A549 (cell line): ENCODE data around the gene DYRK3. TPM values are rescaled to one million over a fixed set of nuclear protein-coding genes. Genes with fewer than 3 reads are reported as not detected.

Source experiments
- ATAC-seq, 2 experiments: fragments of 200-7000 bp in 1 of 2; fragments of >200 bp in 1 of 2; cut with Nextera tagmentation in 1 of 2; cut with Tn5 transposase in 1 of 2; 3 replicates each; pipeline versions ENCODE4 v1.8.0 to v1.9.1; 2018 to 2020; ENCODE audit warnings: mild to moderate bottlenecking in 1 of 2, moderate library complexity in 1 of 2
- CTCF ChIA-PET: fragments of 300-600 bp; sonication (Branson Sonifier 250); formaldehyde crosslinking; extraction: SDS; loops from one replicate; lab custom pipeline; 2021; ENCODE audit warnings: antibody characterized with exemption, inconsistent platforms; lab: Yijun Ruan, JAX
- POLR2A ChIA-PET: fragments of 350-600 bp; formaldehyde crosslinking; extraction: SDS; loops from one replicate; lab custom pipeline; 2021; ENCODE audit warnings: antibody characterized with exemption, inconsistent platforms; lab: Yijun Ruan, JAX
- DNase-seq, 2 experiments: peaks; one replicate each; pipeline versions ENCODE4 v3.0.0 to v3.0.0-alpha.2; 2011 to 2016; ENCODE audit warnings: low read depth in 1 of 2, low spot score in 1 of 2
- FAIRE-seq: peaks from 2 replicates; lab custom pipeline; 2011; peaks lifted over from hg19 to GRCh38; lab: Jason Lieb, UNC
- H3K27ac ChIP-seq, 2 experiments: fragments of >200 bp; sonication (Bioruptor Twin); formaldehyde crosslinking; 3 replicates each; pipeline ENCODE4 v1.5.1; 2016 to 2017
- H3K4me1 ChIP-seq: fragments of >200 bp; sonication (Bioruptor Twin); formaldehyde crosslinking; 3 replicates; pipeline ENCODE4 v1.6.1; 2016
- H3K4me2 ChIP-seq: fragments of >200 bp; sonication (Bioruptor Twin); formaldehyde crosslinking; 3 replicates; pipeline ENCODE4 v1.6.1; 2016
- H3K4me3 ChIP-seq: fragments of >200 bp; sonication (Bioruptor Twin); formaldehyde crosslinking; 3 replicates; pipeline ENCODE4 v1.5.1; 2016
- H3K9me3 ChIP-seq: fragments of >200 bp; sonication (Bioruptor Twin); formaldehyde crosslinking; 3 replicates; pipeline ENCODE4 v1.6.1; 2016
- ATOH8 ChIP-seq: fragments of 250-450 bp; sonication (Bioruptor Pico); IDR thresholded peaks from 2 replicates; pipeline ENCODE4 v1.5.0; 2020; ENCODE audit warnings: low read depth, mild to moderate bottlenecking, moderate library complexity
- BHLHE40 ChIP-seq: IDR thresholded peaks from 2 replicates; pipeline ENCODE4 v1.6.1; 2012; ENCODE audit warnings: low read depth, low read length, inconsistent platforms
- CHD2 ChIP-seq: fragments of 150-350 bp; IDR thresholded peaks from 2 replicates; pipeline ENCODE4 v1.6.1; 2014; ENCODE audit warnings: low read length; ENCODE audit not compliant: partially characterized antibody
- E2F6 ChIP-seq: IDR thresholded peaks from 2 replicates; pipeline ENCODE4 v1.6.1; 2012; ENCODE audit warnings: low read depth, borderline replicate concordance
- EHF ChIP-seq: fragments of 250-450 bp; sonication (Bioruptor Pico); IDR thresholded peaks from 2 replicates; pipeline ENCODE4 v1.5.0; 2020; ENCODE audit warnings: mild to moderate bottlenecking
- EP300 ChIP-seq, 2 experiments: fragments of >200 bp; sonication (Bioruptor Twin); formaldehyde crosslinking; IDR thresholded peaks; 2 replicates in 1 of 2; 3 replicates in 1 of 2; pipeline ENCODE4 v1.6.1; 2016 to 2017
- HES2 ChIP-seq: fragments of >200 bp; sonication (Bioruptor Twin); formaldehyde crosslinking; IDR thresholded peaks from 2 replicates; pipeline ENCODE4 v1.6.1; 2016
- HOXB5 ChIP-seq: fragments of 250-450 bp; sonication (Bioruptor Pico); IDR thresholded peaks from 2 replicates; pipeline ENCODE4 v1.5.0; 2020; ENCODE audit warnings: mild to moderate bottlenecking, moderate library complexity
- JUN ChIP-seq, 2 experiments: fragments of >200 bp; sonication (Bioruptor Twin); formaldehyde crosslinking; IDR thresholded peaks; 2 replicates in 1 of 2; 3 replicates in 1 of 2; pipeline ENCODE4 v1.6.1; 2016 to 2017
- KDM1A ChIP-seq: fragments of 200-600 bp; sonication (generic); IDR thresholded peaks from 2 replicates; pipeline ENCODE4 v1.6.1; 2016; ENCODE audit warnings: low read depth, mild to moderate bottlenecking
- KDM5A ChIP-seq: fragments of 200-600 bp; sonication (generic); IDR thresholded peaks from 2 replicates; pipeline ENCODE4 v1.6.1; 2016; ENCODE audit warnings: antibody characterized with exemption, mild to moderate bottlenecking
- MAFK ChIP-seq: fragments of 450-650 bp; IDR thresholded peaks from 2 replicates; pipeline ENCODE4 v1.6.1; 2014; ENCODE audit not compliant: partially characterized antibody
- MAX ChIP-seq: IDR thresholded peaks from 2 replicates; pipeline ENCODE4 v1.6.1; 2012
- NR3C1 ChIP-seq: fragments of >200 bp; sonication (Bioruptor Twin); formaldehyde crosslinking; IDR thresholded peaks from 3 replicates; pipeline ENCODE4 v1.6.1; 2017
- PHF8 ChIP-seq: fragments of 200-600 bp; sonication (generic); IDR thresholded peaks from 2 replicates; pipeline ENCODE4 v1.6.1; 2016; ENCODE audit warnings: low read depth, mild to moderate bottlenecking, antibody characterized with exemption, moderate library complexity, borderline replicate concordance
- POLR2A ChIP-seq: IDR thresholded peaks from 2 replicates; pipeline ENCODE4 v1.6.1; 2012; ENCODE audit warnings: mild to moderate bottlenecking, low read length
- RARB ChIP-seq: fragments of 250-450 bp; sonication (Bioruptor Pico); IDR thresholded peaks from 2 replicates; pipeline ENCODE4 v1.8.0; 2021; ENCODE audit warnings: mild to moderate bottlenecking, moderate library complexity
- RNF2 ChIP-seq: fragments of 200-600 bp; sonication (generic); IDR thresholded peaks from 2 replicates; pipeline ENCODE4 v1.6.1; 2016; ENCODE audit warnings: low read depth, mild to moderate bottlenecking, antibody characterized with exemption, moderate library complexity, borderline replicate concordance
- SMC3 ChIP-seq: fragments of >200 bp; sonication (Bioruptor Twin); formaldehyde crosslinking; IDR thresholded peaks from 3 replicates; pipeline ENCODE4 v1.6.1; 2018; ENCODE audit warnings: inconsistent platforms
- SREBF2 ChIP-seq: fragments of 450-650 bp; IDR thresholded peaks from 2 replicates; pipeline ENCODE4 v1.6.1; 2014; ENCODE audit warnings: mild to moderate bottlenecking, moderate library complexity
- ZFP36 ChIP-seq: fragments of 450-650 bp; IDR thresholded peaks from 2 replicates; pipeline ENCODE4 v1.6.1; 2014; ENCODE audit warnings: borderline replicate concordance; ENCODE audit not compliant: partially characterized antibody
- ZNF302 ChIP-seq: fragments of 250-450 bp; sonication (Bioruptor Pico); IDR thresholded peaks from 2 replicates; pipeline ENCODE4 v1.9.0; 2021; ENCODE audit warnings: inconsistent platforms, mild to moderate bottlenecking, moderate library complexity
- WGBS: methylation state at CpG from one replicate; pipeline ENCODE4 v1.1.6; 2017; ENCODE audit errors: missing lambda C conversion rate; 5-methylcytosine and 5-hydroxymethylcytosine counted together
- polyA plus RNA-seq, 4 experiments: library from polyadenylated mRNA; depleted of rRNA in 3 of 4; stranded (reverse); fragments of >200 nt; fragmentation: RNase III in 1 of 4; extraction: RNeasy Plus Mini Kit Qiagen cat#74134 plus additional on column Dnase treatment in 1 of 4; gene quantifications; 2 replicates in 3 of 4; 3 replicates in 1 of 4; pipeline ENCODE4 v1.2.3, GENCODE V29; 2011 to 2017

DYRK3 gene
- polyA plus RNA-seq, 2 of the 4 experiments (the other 2 are of a cell fraction): 7.3 to 8.7 TPM

- no peak overlapping the region for H3K4me3 ChIP-seq
- no peak for FAIRE-seq
- peaks cover 56% of the 10 kb centered on the region for H3K4me1 ChIP-seq
- CTCF ChIA-PET: interaction anchor here (0.5 to 1.3 kb wide), 6 partner anchors 8 to 491 kb away, joined by 3 to 4 read pairs (median 3); no protein-coding TSS in a partner anchor
- WGBS: 80% methylated on average over 4 of the region's 4 CpGs
- TF ChIP-seq SREBF2 (no peak), MAX (no peak), ATOH8 (CRISPR knock-in tag) (no peak), NR3C1 (no peak), HES2 (no peak), RARB (CRISPR knock-in tag) (no peak), JUN (IDR thresholded peaks at IDR 0.05) (no peak), KDM5A (no peak), RNF2 (no peak), HOXB5 (CRISPR knock-in tag) (no peak), E2F6 (no peak), ZNF302 (no peak), SMC3 (no peak), CHD2 (no peak), KDM1A (no peak), MAFK (no peak), BHLHE40 (no peak)
- TF ChIP-seq, all 56 proteins: peak for 0
- DNase-seq: no peak
- Histone ChIP-seq H3K9me3 (no peaks in the 10 kb centered on the region), H3K4me2 (no peak overlapping the region), H3K27ac (no peak overlapping the region)
- POLR2A ChIA-PET: no interaction called here
- ATAC-seq: no peak
These were observed 61.7 kb downstream of the DYRK3 start for GRCh38 chr1:206696812-206697585.

- FAIRE-seq (no peak), DNase-seq (no peak), ATAC-seq (no peak)
- no peak overlapping the region for H3K4me2 ChIP-seq
- 98% methylated on average over 2 of the region's 2 CpGs for WGBS
- ChIA-PET POLR2A (no interaction called here), CTCF (interaction anchor here (1.1 to 1.2 kb wide), 2 partner anchors 28 to 66 kb away, joined by 3 to 4 read pairs; no protein-coding TSS in a partner anchor)
- no peaks in the 10 kb centered on the region for H3K9me3 ChIP-seq
- TF ChIP-seq POLR2A: no peak
- TF ChIP-seq EP300 (IDR thresholded peaks at IDR 0.05): no peak
- no peak for TF ChIP-seq ZFP36
- no peak for TF ChIP-seq EHF (CRISPR knock-in tag)
- TF ChIP-seq PHF8: no peak
- H3K27ac ChIP-seq: no peak overlapping the region
- H3K4me1 ChIP-seq: peaks cover 45% of the 10 kb centered on the region
- no peak overlapping the region for H3K4me3 ChIP-seq
These were observed 62.7 kb downstream of the DYRK3 start for GRCh38 chr1:206698011-206698410.

Other genes starting within 250 kb of the DYRK3 start
- gene IKBKE, start 165.1 kb upstream of the DYRK3 start, polyA plus RNA-seq (2011; rRNA removed): 6.3 and 6.4 TPM in 2 replicates
- 6.3 to 7.2 TPM (median 6.8 TPM) in 3 replicates for gene IKBKE, start 165.1 kb upstream of the DYRK3 start, polyA plus RNA-seq (2017; fragmentation: RNase III; extraction: RNeasy Plus Mini Kit Qiagen cat#74134 plus additional on column Dnase treatment)
- gene RASSF5, start 128.0 kb upstream of the DYRK3 start, polyA plus RNA-seq (2011; rRNA removed): 2.0 and 2.2 TPM in 2 replicates
- gene RASSF5, start 128.0 kb upstream of the DYRK3 start, polyA plus RNA-seq (2017; fragmentation: RNase III; extraction: RNeasy Plus Mini Kit Qiagen cat#74134 plus additional on column Dnase treatment): 1.4 to 2.2 TPM (median 1.9 TPM) in 3 replicates
- gene EIF2D, start 23.1 kb upstream of the DYRK3 start, polyA plus RNA-seq (2011; rRNA removed): 63.2 and 72.6 TPM in 2 replicates
- gene EIF2D, start 23.1 kb upstream of the DYRK3 start, polyA plus RNA-seq (2017; fragmentation: RNase III; extraction: RNeasy Plus Mini Kit Qiagen cat#74134 plus additional on column Dnase treatment): 31.8 to 32.7 TPM (median 32.5 TPM) in 3 replicates
- 37.2 and 48.5 TPM in 2 replicates for gene MAPKAPK2, start 49.4 kb downstream of the DYRK3 start, polyA plus RNA-seq (2011; rRNA removed)
- 36.5 to 43.8 TPM (median 43.0 TPM) in 3 replicates for gene MAPKAPK2, start 49.4 kb downstream of the DYRK3 start, polyA plus RNA-seq (2017; fragmentation: RNase III; extraction: RNeasy Plus Mini Kit Qiagen cat#74134 plus additional on column Dnase treatment)
- not detected in 2 replicates for gene IL19, start 135.2 kb downstream of the DYRK3 start, polyA plus RNA-seq (2011; rRNA removed)
- not detected in 3 replicates for gene IL19, start 135.2 kb downstream of the DYRK3 start, polyA plus RNA-seq (2017; fragmentation: RNase III; extraction: RNeasy Plus Mini Kit Qiagen cat#74134 plus additional on column Dnase treatment)
- gene IL10, start 137.0 kb downstream of the DYRK3 start, polyA plus RNA-seq (2011; rRNA removed): not detected in 2 replicates
- gene IL10, start 137.0 kb downstream of the DYRK3 start, polyA plus RNA-seq (2017; fragmentation: RNase III; extraction: RNeasy Plus Mini Kit Qiagen cat#74134 plus additional on column Dnase treatment): not detected in 3 replicates
- 0.05 and 0.13 TPM in 2 replicates for gene IL20, start 230.1 kb downstream of the DYRK3 start, polyA plus RNA-seq (2011; rRNA removed)
- not detected in 3 replicates for gene IL20, start 230.1 kb downstream of the DYRK3 start, polyA plus RNA-seq (2017; fragmentation: RNase III; extraction: RNeasy Plus Mini Kit Qiagen cat#74134 plus additional on column Dnase treatment)